ENCODE measurements around the gene GPC6. TPM values are rescaled to one million over a fixed set of nuclear protein-coding genes. Genes with fewer than 3 reads are reported as not detected.

Gene GPC6
- total RNA-seq, 4 donors from 2014 or later, result 13.7 to 21.7 (median 16.5) TPM

DNA sequence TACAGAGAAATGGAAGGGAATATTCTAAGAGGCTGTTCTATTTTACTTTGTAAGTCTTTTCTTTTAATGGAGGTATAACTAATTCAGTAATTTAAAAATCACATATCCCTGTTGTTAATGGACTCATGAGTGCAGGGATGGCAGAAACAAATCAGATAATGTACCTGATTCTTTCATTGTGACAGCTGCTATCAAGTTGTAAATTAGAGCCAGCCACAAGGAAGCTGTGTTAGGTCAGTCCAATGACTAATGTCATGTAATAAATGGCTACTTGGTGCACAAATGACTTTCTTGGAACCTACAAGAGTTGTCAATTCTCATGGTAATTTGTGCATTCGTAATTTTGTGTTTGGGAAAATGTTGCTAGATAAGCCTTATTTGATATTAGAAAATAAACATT is 806.5 kb downstream of the GPC6 start:
- 61 to 73% methylated on average over 1 of the region's 1 CpG for WGBS, 2 donors (ENCODE audit: low coverage in 1 of 2)
- TF ChIP-seq, protein P1, sequence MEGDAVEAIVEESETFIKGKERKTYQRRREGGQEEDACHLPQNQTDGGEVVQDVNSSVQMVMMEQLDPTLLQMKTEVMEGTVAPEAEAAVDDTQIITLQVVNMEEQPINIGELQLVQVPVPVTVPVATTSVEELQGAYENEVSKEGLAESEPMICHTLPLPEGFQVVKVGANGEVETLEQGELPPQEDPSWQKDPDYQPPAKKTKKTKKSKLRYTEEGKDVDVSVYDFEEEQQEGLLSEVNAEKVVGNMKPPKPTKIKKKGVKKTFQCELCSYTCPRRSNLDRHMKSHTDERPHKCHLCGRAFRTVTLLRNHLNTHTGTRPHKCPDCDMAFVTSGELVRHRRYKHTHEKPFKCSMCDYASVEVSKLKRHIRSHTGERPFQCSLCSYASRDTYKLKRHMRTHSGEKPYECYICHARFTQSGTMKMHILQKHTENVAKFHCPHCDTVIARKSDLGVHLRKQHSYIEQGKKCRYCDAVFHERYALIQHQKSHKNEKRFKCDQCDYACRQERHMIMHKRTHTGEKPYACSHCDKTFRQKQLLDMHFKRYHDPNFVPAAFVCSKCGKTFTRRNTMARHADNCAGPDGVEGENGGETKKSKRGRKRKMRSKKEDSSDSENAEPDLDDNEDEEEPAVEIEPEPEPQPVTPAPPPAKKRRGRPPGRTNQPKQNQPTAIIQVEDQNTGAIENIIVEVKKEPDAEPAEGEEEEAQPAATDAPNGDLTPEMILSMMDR (IDR thresholded peaks at IDR 0.05), result no peak
- TF ChIP-seq POLR2A (IDR thresholded peaks at IDR 0.05) (no peak), EP300 (IDR thresholded peaks at IDR 0.05) (no peak), POLR2AphosphoS5 (IDR thresholded peaks at IDR 0.05) (no peak)
- ATAC-seq, result no peak
- Histone ChIP-seq H3K36me3 (no peaks in the 10 kb centered on the region), H3K4me1 (no peaks in the 10 kb centered on the region), H3K27me3 (no peaks in the 10 kb centered on the region), H3K4me3 (no peak overlapping the region), H3K27ac (no peak overlapping the region), H3K9me3 (no peaks in the 10 kb centered on the region)

DNA sequence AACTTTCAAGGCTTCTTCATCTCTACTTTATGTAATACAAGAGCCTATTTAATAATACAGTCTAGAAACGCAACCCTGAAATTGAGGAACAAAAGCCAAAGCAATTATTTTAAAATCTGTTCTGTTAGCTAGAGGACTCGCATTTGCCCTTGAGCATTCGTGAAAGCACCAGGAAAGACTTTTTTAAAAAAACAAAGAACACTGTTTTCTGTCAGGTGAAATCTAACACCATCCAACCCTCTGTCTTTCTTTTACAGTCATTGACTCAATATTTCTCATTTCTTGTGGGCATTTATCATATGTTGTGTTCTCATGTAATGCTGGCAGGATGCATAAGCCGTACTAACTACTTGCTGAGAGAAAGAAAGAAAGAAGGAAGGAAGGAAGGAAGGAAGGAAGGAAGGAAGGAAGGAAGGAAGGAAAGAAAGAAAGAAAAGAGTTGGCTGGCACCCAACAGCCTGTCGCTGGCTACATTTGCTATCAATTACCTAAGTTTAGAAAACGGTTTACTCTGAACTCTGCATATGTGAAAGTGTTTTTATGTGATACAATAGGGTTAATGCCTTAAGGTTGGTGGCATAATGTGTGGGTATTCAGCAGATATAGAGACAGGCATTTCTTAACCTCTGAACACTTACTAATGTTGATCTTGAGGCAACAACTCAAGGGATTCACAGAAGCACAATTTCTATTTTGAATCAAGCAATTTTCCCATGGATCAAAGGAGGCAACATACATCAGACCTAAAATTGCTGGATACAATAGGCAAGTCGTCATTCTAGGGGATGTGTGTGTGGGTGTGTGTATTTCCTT is 807.4 kb downstream of the GPC6 start:
- no peak for ATAC-seq

DNA sequence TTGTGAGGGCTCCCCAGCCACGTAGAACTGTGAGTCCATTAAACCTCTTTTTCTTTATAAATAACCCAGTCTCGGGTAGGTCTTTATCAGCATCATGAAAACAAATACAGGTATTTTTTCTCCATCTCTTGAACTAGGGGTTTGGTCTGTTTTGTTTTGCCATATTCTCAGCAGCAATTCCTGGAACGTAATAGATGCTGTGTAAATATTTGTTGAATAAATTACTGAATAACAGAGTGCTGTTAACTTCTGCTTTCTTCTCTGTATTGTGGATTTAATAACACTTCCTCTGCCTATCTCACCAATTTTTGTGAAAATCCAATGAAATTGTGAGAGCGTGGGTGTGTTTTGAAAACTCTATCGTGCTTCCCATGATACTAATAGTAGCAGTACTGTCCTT is 823.4 kb downstream of the GPC6 start:
- WGBS, 2 donors (ENCODE audit: low coverage in 1 of 2), result 85 to 91% methylated on average over 4 to 5 of the region's 5 CpGs
- Histone ChIP-seq H3K36me3 (no peaks in the 10 kb centered on the region), H3K4me3 (no peak overlapping the region), H3K27ac (no peak overlapping the region), H3K9me3 (no peaks in the 10 kb centered on the region), H3K4me1 (no peaks in the 10 kb centered on the region), H3K27me3 (no peaks in the 10 kb centered on the region)
- TF ChIP-seq POLR2A (IDR thresholded peaks at IDR 0.05), result no peak
- TF ChIP-seq EP300 (IDR thresholded peaks at IDR 0.05), result no peak
- TF ChIP-seq POLR2AphosphoS5 (IDR thresholded peaks at IDR 0.05), result no peak
- TF ChIP-seq, protein P1 (IDR thresholded peaks at IDR 0.05), result no peak
- ATAC-seq, result no peak

More for the DNA sequence above, 807.4 kb downstream of the GPC6 start:
- Histone ChIP-seq H3K4me3 (no peak overlapping the region), H3K27me3 (no peaks in the 10 kb centered on the region), H3K4me1 (no peaks in the 10 kb centered on the region), H3K9me3 (no peaks in the 10 kb centered on the region), H3K27ac (no peak overlapping the region), H3K36me3 (no peaks in the 10 kb centered on the region)
- no peak for TF ChIP-seq POLR2AphosphoS5 (IDR thresholded peaks at IDR 0.05)
- 34 to 40% methylated on average over 7 of the region's 7 CpGs for WGBS, 2 donors (ENCODE audit: low coverage in 1 of 2)

DNA sequence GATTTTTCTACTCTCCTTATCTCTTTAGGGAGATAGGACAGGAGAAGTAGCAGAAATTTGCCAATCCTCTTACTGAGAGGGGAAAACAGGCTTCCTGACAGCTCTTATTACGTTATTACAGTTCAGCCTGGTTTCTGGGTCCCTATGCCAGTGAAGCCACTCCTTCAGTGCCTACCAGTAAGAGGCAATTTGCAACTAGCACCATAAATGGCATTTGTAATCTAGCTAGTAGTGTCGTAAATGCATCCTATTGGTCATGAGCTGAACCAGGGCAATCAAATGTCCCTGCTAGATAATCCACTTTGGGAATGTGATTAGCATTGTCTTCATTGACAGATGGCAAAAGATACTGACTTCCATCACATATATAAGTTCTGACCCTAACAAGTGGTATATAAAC is 824.1 kb downstream of the GPC6 start:
- Histone ChIP-seq H3K27ac (no peak overlapping the region), H3K4me1 (no peaks in the 10 kb centered on the region), H3K27me3 (no peaks in the 10 kb centered on the region), H3K9me3 (no peaks in the 10 kb centered on the region), H3K4me3 (no peak overlapping the region), H3K36me3 (no peaks in the 10 kb centered on the region)
- 81 to 88% methylated on average over 1 to 2 of the region's 2 CpGs for WGBS, 2 donors (ENCODE audit: low coverage in 1 of 2)
- ATAC-seq, result no peak
- TF ChIP-seq POLR2A (IDR thresholded peaks at IDR 0.05), result no peak
- TF ChIP-seq POLR2AphosphoS5 (IDR thresholded peaks at IDR 0.05), result no peak
- TF ChIP-seq, protein P1 (IDR thresholded peaks at IDR 0.05), result no peak
- TF ChIP-seq EP300 (IDR thresholded peaks at IDR 0.05), result no peak

GRCh38 chr13:94053986-94054593 is 827.5 kb downstream of the GPC6 start:
- H3K27ac ChIP-seq, result no peak overlapping the region
- WGBS, 2 donors (ENCODE audit: low coverage in 1 of 2), result 80 to 95% methylated on average over 6 to 8 of the region's 11 CpGs
- H3K9me3 ChIP-seq, result no peaks in the 10 kb centered on the region
- H3K36me3 ChIP-seq, result no peaks in the 10 kb centered on the region
- no peak for TF ChIP-seq POLR2AphosphoS5 (IDR thresholded peaks at IDR 0.05)
- TF ChIP-seq EP300 (IDR thresholded peaks at IDR 0.05), result no peak
- TF ChIP-seq, protein P1 (IDR thresholded peaks at IDR 0.05), result no peak
- TF ChIP-seq POLR2A (IDR thresholded peaks at IDR 0.05), result no peak
- no peak overlapping the region for H3K4me3 ChIP-seq
- no peaks in the 10 kb centered on the region for H3K4me1 ChIP-seq
- no peak for ATAC-seq
- H3K27me3 ChIP-seq, result no peaks in the 10 kb centered on the region
